Sciatic nerve (tissue), 1 donor: ENCODE measurements around the gene PARP14. TPM values are rescaled to one million over a fixed set of nuclear protein-coding genes. Genes with fewer than 3 reads are reported as not detected.

ENCODE experiments used
- total RNA-seq: library from RNA; stranded (reverse); fragmentation: NEBNext Ultra II Directional; extraction: Animal tissue kit (Norgen Biotek cat#: 25700); gene quantifications from one replicate; pipeline ENCODE4 v1.2.1, GENCODE V29; 2021
- donor health status: DM: no; HTN: no; CAD: no.

PARP14 gene
- total RNA-seq, 1 donor from 2014 or later: 58.4 TPM

Other genes with a start within 250 kb of the PARP14 start
- gene KPNA1, start 165.9 kb upstream of the PARP14 start, total RNA-seq: 68.7 TPM
- 33.9 TPM for gene PARP9, start 116.5 kb upstream of the PARP14 start, total RNA-seq
- 31.5 TPM for gene DTX3L, start 116.5 kb upstream of the PARP14 start, total RNA-seq
- gene PARP15, start 103.2 kb upstream of the PARP14 start, total RNA-seq: 3.3 TPM
- gene HSPBAP1, start 113.0 kb downstream of the PARP14 start, total RNA-seq: 15.9 TPM
- gene SLC49A4, start 114.2 kb downstream of the PARP14 start, total RNA-seq: 12.8 TPM